ENCODE measurements around the gene GAR1.
"Not testable (repeated sequence)": the region's sequence is repeated elsewhere in the genome, so short reads cannot be mapped to it uniquely, and the experiment has no call there.

The GAR1 gene

DNA sequence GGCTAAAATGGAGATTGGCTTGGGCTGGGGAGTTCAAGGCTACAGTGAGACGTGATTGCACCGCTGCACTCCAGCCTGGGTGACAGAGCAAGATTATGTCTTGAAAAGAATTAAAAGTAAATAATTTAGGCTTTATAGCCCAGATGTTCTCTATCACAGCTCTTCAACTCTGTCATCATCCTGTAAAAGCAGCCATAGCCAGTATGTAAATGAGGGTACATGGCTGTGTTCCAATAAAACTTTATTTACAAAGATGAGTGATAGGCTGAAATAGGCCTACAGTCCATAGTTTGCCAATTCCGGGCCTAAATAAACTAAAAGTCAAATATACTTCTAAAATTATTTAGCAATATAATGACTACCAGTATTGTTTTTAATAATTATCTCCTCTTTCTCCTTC, 21.4 kb downstream of the GAR1 start:
- no peak for DNase-seq (ENCODE audit: low read depth)
- TF ChIP-seq, protein P1, sequence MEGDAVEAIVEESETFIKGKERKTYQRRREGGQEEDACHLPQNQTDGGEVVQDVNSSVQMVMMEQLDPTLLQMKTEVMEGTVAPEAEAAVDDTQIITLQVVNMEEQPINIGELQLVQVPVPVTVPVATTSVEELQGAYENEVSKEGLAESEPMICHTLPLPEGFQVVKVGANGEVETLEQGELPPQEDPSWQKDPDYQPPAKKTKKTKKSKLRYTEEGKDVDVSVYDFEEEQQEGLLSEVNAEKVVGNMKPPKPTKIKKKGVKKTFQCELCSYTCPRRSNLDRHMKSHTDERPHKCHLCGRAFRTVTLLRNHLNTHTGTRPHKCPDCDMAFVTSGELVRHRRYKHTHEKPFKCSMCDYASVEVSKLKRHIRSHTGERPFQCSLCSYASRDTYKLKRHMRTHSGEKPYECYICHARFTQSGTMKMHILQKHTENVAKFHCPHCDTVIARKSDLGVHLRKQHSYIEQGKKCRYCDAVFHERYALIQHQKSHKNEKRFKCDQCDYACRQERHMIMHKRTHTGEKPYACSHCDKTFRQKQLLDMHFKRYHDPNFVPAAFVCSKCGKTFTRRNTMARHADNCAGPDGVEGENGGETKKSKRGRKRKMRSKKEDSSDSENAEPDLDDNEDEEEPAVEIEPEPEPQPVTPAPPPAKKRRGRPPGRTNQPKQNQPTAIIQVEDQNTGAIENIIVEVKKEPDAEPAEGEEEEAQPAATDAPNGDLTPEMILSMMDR (IDR thresholded peaks at IDR 0.05; ENCODE audit: insufficient read depth, low read depth, low read length, missing control alignments): no peak

DNA sequence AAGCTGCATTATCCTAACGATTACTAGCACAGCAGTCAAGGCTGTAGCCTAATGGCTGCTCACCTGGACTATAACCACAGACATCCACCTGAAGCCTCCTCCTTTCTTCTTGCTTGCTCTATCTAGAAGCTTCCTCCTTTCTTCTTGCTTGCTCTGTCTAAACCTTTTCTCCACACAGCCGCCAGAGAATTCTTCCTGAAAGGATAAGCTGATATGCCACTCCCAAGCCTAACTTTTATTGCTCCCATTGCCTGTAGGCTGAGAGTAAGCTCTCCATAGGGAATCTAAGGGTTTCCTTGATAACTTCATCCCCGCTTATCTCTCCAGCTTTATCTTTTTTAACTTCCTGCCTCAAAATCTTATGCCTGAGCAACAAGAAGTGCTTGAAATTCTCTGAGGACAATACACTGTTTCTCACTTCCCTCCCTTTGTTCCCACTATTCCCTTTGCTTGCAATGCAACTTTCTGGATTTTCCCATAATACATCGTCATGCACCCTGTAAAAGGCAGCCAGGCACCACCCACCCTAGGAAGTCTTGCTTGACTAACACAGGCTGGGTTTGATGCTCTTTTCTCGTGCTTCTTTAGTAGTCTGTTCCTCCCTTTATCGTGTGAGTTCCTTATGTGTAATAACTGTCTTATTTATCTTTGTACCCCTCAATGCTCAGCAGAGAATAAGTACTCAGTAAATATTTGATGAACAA, 31.0 kb downstream of the GAR1 start:
- no peak for DNase-seq (ENCODE audit: low read depth)
- no peak overlapping the region for H3K4me3 ChIP-seq (ENCODE audit: low read length)
- TF ChIP-seq, protein P1 (IDR thresholded peaks at IDR 0.05; ENCODE audit: insufficient read depth, low read depth, low read length, missing control alignments): no peak

More for the DNA sequence above, 21.4 kb downstream of the GAR1 start:
- H3K4me3 ChIP-seq (ENCODE audit: low read length): no peak overlapping the region

DNA sequence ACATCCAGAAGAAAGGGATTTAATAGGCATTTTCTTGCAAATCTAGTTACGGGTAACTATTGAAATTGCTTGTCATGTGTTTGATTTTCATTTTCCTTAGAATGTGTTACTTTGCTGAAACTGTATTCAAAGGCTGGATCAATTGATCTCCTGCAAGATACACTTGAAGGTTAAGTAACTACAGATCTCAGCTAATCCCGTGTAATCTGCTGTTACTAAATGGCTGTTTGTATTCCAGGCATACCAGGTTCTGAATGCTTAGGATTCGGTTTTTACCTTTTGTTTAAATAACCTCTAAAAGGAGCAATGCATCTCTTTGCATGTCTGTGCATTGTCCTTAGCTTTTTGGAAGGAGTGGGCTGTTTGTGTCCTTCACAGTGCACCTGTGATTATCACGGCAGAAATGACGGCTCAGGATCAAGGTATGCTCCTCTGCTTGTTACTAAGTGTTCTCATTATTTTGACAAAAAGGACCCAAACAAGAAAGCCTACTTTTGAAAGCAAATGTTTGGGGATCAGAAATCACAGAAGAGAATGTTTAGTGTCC, 32.4 kb downstream of the GAR1 start, which contains the start of gene LRIT3:
Gene LRIT3, plus strand, starts transcription at position 212 of the 547 bp plus-strand sequence. Its CDS starts 95 bp downstream, at position 307.
- TF ChIP-seq, protein P1 (IDR thresholded peaks at IDR 0.05; ENCODE audit: insufficient read depth, low read depth, low read length, missing control alignments): no peak
- DNase-seq (ENCODE audit: low read depth): no peak
- no peak within 1 kb of the TSS for H3K4me3 ChIP-seq (ENCODE audit: low read length)

DNA sequence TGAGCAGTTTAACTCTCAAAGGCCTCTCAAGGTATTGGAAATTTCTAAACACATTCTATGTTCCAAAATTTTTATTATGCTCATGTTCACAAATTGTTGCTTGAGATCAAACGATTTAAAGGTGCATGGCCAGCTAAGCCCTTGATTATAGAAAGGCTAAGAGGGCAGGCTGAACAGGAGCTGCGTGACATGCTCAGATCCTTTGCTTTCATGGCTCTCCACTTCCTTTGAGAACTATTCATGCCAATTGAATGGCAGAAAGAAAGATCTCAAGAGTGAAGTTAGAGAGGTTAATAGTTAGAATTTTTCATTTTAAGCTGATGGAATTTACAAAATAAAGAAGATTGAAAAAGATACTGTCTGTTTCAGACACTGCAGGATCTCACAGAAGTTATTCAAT, 32.9 kb downstream of the GAR1 start:
- TF ChIP-seq, protein P1 (IDR thresholded peaks at IDR 0.05; ENCODE audit: insufficient read depth, low read depth, low read length, missing control alignments): no peak
- DNase-seq (ENCODE audit: low read depth): no peak
- H3K4me3 ChIP-seq (ENCODE audit: low read length): no peak overlapping the region

DNA sequence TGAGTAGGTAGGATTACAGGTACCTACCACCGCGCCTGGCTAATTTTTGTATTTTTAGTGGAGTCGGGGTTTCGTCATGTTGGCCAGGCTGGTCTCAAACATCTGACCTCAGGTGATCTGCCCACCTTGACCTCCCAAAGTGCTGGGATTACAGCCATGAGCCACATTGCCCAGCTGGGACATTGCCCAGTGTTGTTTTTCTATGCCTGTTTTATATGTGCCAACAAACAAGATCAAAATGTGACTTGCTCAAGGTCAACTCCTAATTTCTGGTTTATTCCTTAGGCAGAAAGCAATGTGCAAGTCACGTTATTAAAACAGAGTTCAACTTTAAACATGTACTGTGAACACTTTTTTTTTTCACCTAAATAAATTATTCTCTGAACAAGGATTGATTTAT, 35.0 kb downstream of the GAR1 start:
- TF ChIP-seq, protein P1 (IDR thresholded peaks at IDR 0.05; ENCODE audit: insufficient read depth, low read depth, low read length, missing control alignments): no peak
- DNase-seq (ENCODE audit: low read depth): no peak
- no peak overlapping the region for H3K4me3 ChIP-seq (ENCODE audit: low read length)

DNA sequence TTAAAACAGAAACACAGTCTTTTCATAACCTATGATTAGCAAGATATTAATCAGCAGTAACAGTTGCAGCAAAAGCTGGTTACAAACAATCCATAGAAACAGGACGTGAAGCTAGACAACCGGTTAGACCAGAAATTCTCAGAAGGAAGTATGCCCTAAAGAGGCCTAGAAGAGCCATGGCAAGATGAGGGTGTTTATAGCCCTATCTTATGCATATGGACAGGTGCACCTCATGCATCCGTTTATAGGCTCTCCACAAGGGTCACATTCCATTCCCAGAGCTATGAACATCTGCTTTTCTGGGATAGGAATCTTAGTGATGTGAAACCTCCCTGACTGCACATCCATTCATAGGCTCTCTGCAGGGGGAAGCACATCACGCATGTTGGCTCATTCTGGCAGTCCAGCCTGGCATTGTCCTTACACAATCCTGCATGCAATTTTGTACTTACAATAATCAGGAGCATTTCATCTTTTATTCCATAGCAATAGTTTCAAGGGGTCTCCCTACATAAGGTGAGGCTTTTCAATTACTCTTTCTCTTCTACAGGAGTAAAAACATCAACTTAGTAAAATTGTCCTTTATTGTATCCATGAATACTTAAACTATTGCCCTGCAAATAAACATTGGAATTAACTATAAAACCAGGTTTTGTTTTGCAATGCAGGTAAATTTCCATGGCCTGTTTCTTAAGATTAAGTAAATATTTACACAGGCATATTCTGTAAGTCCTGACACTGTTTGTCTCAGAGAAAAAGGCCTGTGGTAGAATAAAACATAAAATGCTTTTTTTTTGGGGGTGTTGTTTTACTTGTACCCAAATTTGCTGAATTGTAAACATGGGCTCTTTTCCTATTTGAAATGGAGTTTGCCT, 44.1 kb downstream of the GAR1 start:
- peak; percentile 27 for DNase-seq (ENCODE audit: low read depth)
- not testable (repeated sequence) for H3K4me3 ChIP-seq (ENCODE audit: low read length)

DNA sequence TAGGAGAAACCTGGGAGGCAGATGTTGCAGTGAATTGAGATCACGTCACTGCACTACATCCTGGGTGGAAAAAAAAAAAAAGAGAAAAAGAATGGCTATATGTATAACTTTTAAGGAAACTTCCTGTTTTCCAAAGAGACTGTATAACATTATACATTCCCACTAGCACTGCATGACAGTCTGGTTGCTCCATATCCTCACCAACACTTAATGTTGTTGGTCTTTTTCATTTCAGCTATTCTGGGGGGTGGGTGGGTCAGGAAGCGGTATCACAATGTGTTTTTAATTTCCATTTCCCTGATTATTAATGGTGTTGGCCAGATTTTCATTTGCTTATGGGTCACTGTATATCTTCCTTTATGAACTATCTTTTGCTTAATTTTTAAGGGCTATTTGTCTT, 45.7 kb downstream of the GAR1 start:
- H3K4me3 ChIP-seq (ENCODE audit: low read length): no peak overlapping the region
- no peak for DNase-seq (ENCODE audit: low read depth)
- TF ChIP-seq, protein P1 (IDR thresholded peaks at IDR 0.05; ENCODE audit: insufficient read depth, low read depth, low read length, missing control alignments): no peak
